ENCODE measurements around the gene CACNG4.

Gene CACNG4

DNA sequence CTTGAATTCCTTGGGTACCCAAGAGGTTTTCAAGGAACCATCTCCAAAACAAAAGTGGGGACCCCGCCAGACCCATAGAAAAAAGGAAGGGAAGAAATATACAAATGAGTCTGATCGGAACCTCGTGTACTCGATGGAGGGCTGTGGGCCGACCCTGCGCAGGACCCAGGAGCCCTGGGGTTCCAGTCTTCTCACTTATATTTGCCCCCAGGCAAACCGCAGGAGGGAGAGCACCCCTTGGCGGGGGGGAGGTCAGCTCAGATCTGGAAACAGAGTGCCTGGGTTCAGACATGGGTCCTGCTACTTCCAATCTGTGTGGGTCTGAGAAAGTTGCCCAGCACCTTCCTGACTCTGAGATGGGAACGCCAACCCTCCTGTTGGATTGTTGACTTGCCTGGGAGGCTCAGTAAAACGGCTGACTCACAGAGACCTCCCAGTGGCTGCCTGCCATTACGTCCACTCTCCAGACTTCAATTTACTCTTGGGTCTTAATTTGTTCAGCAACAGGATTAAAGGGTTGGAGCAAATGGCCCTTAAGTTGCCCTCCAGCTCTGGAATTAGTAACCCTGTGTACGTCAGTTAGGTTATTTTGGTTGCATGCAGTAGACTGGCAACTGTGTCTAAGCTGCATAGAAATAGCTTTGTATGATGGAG lies 24.9 kb upstream of the CACNG4 start:
- no peaks in the 10 kb centered on the region for H3F3A ChIP-seq (ENCODE audit: control insufficient read depth, insufficient read depth)
- no peaks in the 10 kb centered on the region for H3K79me2 ChIP-seq (ENCODE audit: control insufficient read depth, low read length)
- no peaks in the 10 kb centered on the region for H4K20me1 ChIP-seq (ENCODE audit: control insufficient read depth, insufficient read depth, low read depth, low read length)
- no peak overlapping the region for H3K27ac ChIP-seq (ENCODE audit: low read depth, low read length)
- no peaks in the 10 kb centered on the region for H3K36me3 ChIP-seq (ENCODE audit: control insufficient read depth, low read length)
- no peak overlapping the region for H3K4me2 ChIP-seq (ENCODE audit: low read length)
- H3K27me3 ChIP-seq (ENCODE audit: control insufficient read depth, low read length) = peaks cover 6% of the 10 kb centered on the region
- no peaks in the 10 kb centered on the region for H3K9me2 ChIP-seq (replicated peaks; ENCODE audit: control insufficient read depth, low read length)
- no peak overlapping the region for H3K4me3 ChIP-seq (ENCODE audit: low read length)
- no peaks in the 10 kb centered on the region for H3K4me1 ChIP-seq (ENCODE audit: control insufficient read depth, low read length)
- TF ChIP-seq EZH2phosphoT487 (IDR thresholded peaks at IDR 0.05; ENCODE audit: borderline replicate concordance, low read length) = no peak
- TF ChIP-seq, protein P1, sequence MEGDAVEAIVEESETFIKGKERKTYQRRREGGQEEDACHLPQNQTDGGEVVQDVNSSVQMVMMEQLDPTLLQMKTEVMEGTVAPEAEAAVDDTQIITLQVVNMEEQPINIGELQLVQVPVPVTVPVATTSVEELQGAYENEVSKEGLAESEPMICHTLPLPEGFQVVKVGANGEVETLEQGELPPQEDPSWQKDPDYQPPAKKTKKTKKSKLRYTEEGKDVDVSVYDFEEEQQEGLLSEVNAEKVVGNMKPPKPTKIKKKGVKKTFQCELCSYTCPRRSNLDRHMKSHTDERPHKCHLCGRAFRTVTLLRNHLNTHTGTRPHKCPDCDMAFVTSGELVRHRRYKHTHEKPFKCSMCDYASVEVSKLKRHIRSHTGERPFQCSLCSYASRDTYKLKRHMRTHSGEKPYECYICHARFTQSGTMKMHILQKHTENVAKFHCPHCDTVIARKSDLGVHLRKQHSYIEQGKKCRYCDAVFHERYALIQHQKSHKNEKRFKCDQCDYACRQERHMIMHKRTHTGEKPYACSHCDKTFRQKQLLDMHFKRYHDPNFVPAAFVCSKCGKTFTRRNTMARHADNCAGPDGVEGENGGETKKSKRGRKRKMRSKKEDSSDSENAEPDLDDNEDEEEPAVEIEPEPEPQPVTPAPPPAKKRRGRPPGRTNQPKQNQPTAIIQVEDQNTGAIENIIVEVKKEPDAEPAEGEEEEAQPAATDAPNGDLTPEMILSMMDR (IDR thresholded peaks at IDR 0.05; ENCODE audit: low read depth, low read length, poor library complexity, severe bottlenecking) = no peak
- no peaks in the 10 kb centered on the region; the same call in 1 of the 2 replicates for H3K9me3 ChIP-seq (ENCODE audit: control insufficient read depth, insufficient read depth, low read length)

DNA sequence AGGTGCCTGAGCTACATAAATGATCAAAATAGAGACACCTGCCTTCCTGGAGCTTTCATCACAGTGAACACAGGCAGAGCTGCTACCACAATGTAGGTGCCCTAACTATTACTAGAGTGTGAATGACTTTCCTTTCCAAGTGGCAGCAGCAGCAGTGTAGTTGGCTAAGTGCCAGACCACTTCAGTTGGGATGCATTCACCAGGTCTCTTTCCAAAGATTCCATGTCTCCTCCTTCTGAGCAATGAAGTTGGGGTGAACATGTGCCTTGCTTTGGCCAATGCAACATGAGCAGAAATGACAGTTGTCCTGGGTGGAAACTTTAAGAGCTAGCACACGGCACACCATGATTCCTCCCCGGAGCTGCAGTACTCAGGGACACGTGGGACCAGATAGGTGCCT lies 23.3 kb upstream of the CACNG4 start:
- no peaks in the 10 kb centered on the region for H3K4me1 ChIP-seq (ENCODE audit: control insufficient read depth, low read length)
- no peak overlapping the region for H3K27ac ChIP-seq (ENCODE audit: low read depth, low read length)

DNA sequence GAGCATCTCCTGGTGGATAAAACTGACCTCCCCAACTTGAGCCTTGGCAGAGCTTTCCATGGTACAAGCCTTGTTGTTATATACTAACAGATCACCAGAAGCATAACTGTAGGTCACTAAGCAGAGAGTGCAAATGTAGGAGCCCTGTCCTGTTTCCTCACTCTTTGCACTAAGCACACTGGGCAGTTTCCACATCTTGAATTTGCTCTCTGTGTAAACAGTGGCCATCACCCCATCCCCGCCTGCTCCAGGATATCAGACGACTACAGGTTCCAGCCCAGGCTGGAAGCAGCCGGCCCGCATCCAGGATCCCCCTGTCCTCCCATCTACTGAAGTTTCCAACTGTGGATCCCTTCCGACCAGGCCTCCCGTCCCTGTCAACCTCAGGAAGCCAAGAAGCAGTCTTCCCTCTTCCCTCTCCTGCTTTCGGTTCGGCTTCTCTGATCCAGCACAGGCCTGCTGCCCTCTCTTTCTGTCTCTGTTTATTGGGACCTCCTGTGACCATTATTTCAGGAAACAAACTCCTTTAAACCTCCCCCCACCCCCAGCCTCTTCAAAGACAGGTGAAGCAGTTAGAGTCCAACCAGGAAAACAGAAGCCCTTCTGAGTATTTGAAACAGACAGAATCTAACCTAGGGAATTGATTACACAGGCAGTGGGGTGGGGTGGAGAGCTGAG lies 22.6 kb upstream of the CACNG4 start:
- TF ChIP-seq, protein P1 (IDR thresholded peaks at IDR 0.05; ENCODE audit: low read depth, low read length, poor library complexity, severe bottlenecking) = no peak
- no peak for TF ChIP-seq EZH2phosphoT487 (IDR thresholded peaks at IDR 0.05; ENCODE audit: borderline replicate concordance, low read length)
- Histone ChIP-seq H3K4me3 (ENCODE audit: low read length) (no peak overlapping the region), H3F3A (ENCODE audit: control insufficient read depth, insufficient read depth) (no peaks in the 10 kb centered on the region), H3K4me2 (ENCODE audit: low read length) (no peak overlapping the region), H3K27me3 (ENCODE audit: control insufficient read depth, low read length) (peaks cover 30% of the 10 kb centered on the region), H3K4me1 (ENCODE audit: control insufficient read depth, low read length) (no peaks in the 10 kb centered on the region), H3K9me3 (ENCODE audit: control insufficient read depth, insufficient read depth, low read length) (no peaks in the 10 kb centered on the region; the same call in 1 of the 2 replicates), H3K27ac (ENCODE audit: low read depth, low read length) (no peak overlapping the region), H4K20me1 (ENCODE audit: control insufficient read depth, insufficient read depth, low read depth, low read length) (no peaks in the 10 kb centered on the region), H3K79me2 (ENCODE audit: control insufficient read depth, low read length) (no peaks in the 10 kb centered on the region), H3K9me2 (replicated peaks; ENCODE audit: control insufficient read depth, low read length) (no peaks in the 10 kb centered on the region), H3K36me3 (ENCODE audit: control insufficient read depth, low read length) (no peaks in the 10 kb centered on the region)

More for the DNA sequence above, 23.3 kb upstream of the CACNG4 start:
- no peaks in the 10 kb centered on the region; the same call in 1 of the 2 replicates for H3K9me3 ChIP-seq (ENCODE audit: control insufficient read depth, insufficient read depth, low read length)
- no peak overlapping the region for H3K4me2 ChIP-seq (ENCODE audit: low read length)
- H3F3A ChIP-seq (ENCODE audit: control insufficient read depth, insufficient read depth) = no peaks in the 10 kb centered on the region
- H3K36me3 ChIP-seq (ENCODE audit: control insufficient read depth, low read length) = no peaks in the 10 kb centered on the region
- peaks cover 23% of the 10 kb centered on the region for H3K27me3 ChIP-seq (ENCODE audit: control insufficient read depth, low read length)
- TF ChIP-seq, protein P1 (IDR thresholded peaks at IDR 0.05; ENCODE audit: low read depth, low read length, poor library complexity, severe bottlenecking) = no peak
- TF ChIP-seq EZH2phosphoT487 (IDR thresholded peaks at IDR 0.05; ENCODE audit: borderline replicate concordance, low read length) = no peak
- no peaks in the 10 kb centered on the region for H4K20me1 ChIP-seq (ENCODE audit: control insufficient read depth, insufficient read depth, low read depth, low read length)
- H3K4me3 ChIP-seq (ENCODE audit: low read length) = no peak overlapping the region
- no peaks in the 10 kb centered on the region for H3K9me2 ChIP-seq (replicated peaks; ENCODE audit: control insufficient read depth, low read length)
- no peaks in the 10 kb centered on the region for H3K79me2 ChIP-seq (ENCODE audit: control insufficient read depth, low read length)
